Large intestine (tissue), 3 donors: ENCODE measurements around the gene AFF3. TPM values are rescaled to one million over a fixed set of nuclear protein-coding genes. Genes with fewer than 3 reads are reported as not detected.

ENCODE experiments used
- DNase-seq, 2 donors: peaks; one replicate each; pipeline versions ENCODE4 v3.0.0 to v3.0.0-alpha.2; 2013
- H3K27ac ChIP-seq: one replicate; pipeline ENCODE4 v1.5.1; 2013; ENCODE audit warnings: low read length
- H3K27me3 ChIP-seq: 2 replicates; pipeline ENCODE4 v1.6.1; 2013; ENCODE audit warnings: low read length; ENCODE audit not compliant: control insufficient read depth, insufficient read depth
- H3K36me3 ChIP-seq: 2 replicates; pipeline ENCODE4 v1.6.1; 2013; ENCODE audit warnings: low read length; ENCODE audit not compliant: control insufficient read depth, insufficient read depth
- H3K4me1 ChIP-seq: one replicate; pipeline ENCODE4 v1.6.1; 2013; ENCODE audit warnings: low read length; ENCODE audit not compliant: control insufficient read depth, insufficient read depth
- H3K4me3 ChIP-seq: one replicate; pipeline ENCODE4 v1.5.1; 2013; ENCODE audit warnings: low read length
- H3K9me3 ChIP-seq: one replicate; pipeline ENCODE4 v1.6.1; 2013; ENCODE audit warnings: mild to moderate bottlenecking, low read depth, low read length, moderate library complexity; ENCODE audit not compliant: control insufficient read depth
- WGBS: methylation state at CpG from one replicate; pipeline ENCODE4 v1.1.5; 2013; ENCODE audit warnings: low lambda C conversion rate; ENCODE audit not compliant: insufficient coverage; 5-methylcytosine and 5-hydroxymethylcytosine counted together
- polyA plus RNA-seq: library from polyadenylated mRNA; unstranded; fragments of 120-200 nt; gene quantifications from one replicate; pipeline ENCODE4 v1.2.1, GENCODE V29; 2013

AFF3 gene
- polyA plus RNA-seq, 1 donor: 4.8 TPM

DNA sequence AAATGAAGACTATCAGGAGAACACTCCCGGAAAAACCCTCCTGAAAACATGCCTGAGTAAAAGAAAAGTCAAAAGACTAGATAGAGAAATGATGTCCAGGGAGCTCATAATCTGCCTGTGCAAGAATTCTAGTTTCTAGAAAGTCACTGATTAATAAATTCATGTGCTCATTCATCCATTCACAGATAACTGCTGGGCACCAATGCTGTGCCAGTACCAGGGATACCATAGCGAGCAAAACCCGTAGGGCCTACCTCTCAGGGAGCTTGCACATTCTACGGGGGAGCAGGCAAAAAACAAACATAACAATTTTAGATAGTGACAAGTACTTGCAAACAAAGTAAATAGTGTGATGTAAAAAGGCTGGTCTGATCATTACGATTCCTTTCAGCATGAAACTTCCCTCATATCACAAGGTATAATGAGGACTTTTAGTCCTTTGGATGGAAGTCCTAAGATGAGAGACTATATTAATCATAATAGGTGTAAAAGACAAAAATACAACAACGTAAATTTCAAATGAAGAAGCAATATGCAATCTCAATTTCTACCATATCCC, 289.9 kb downstream of the AFF3 start:
- no peak overlapping the region for H3K4me3 ChIP-seq
- no peaks in the 10 kb centered on the region for H3K9me3 ChIP-seq
- H3K27me3 ChIP-seq: no peaks in the 10 kb centered on the region
- H3K4me1 ChIP-seq: no peaks in the 10 kb centered on the region
- no peaks in the 10 kb centered on the region for H3K36me3 ChIP-seq
- H3K27ac ChIP-seq: no peak overlapping the region
- 90% methylated on average over 2 of the region's 6 CpGs for WGBS
- no peak for DNase-seq

DNA sequence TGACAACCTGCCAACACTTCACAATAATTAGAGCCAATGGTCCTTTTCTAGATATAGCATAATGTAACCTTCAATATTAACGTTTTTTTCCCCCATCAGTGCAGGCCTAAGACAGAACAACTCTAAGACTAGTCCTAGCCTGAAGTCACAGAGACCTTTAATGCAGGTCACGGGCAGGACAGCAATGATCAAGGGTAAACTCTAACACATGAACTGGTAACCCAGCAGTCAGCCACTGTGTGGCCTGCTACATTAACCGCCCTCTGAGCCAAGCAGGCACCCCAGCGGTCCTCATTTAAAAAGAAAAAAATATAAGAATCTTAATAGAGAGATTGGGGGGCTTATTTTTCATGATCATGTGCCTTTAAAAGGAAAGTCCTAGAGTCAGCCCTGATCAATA, 290.6 kb downstream of the AFF3 start:
- Histone ChIP-seq H3K36me3 (no peaks in the 10 kb centered on the region), H3K27ac (no peak overlapping the region), H3K4me1 (no peaks in the 10 kb centered on the region), H3K4me3 (no peak overlapping the region), H3K27me3 (no peaks in the 10 kb centered on the region), H3K9me3 (no peaks in the 10 kb centered on the region)
- no CpG with 5 or more reads among the region's 4 CpGs for WGBS
- no peak for DNase-seq

DNA sequence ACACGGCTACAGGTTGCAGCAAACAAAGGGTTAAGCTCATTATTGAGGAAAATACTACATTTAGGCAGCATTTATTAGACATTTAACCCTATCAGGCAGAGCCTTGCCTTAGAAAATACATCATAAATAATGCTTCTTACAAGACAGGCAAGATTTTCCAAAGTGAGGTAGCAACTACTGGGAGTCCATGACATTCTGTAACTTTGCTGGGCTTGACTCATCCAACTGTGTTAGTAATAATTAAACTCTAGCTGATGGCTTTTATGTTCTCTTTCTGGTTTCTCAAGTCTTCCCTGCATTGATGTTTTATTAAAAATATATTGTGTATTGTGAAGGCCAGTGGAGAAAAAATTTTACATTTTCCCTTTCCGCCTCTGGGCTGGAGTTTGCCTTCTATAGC, 291.3 kb downstream of the AFF3 start:
- WGBS: 100% methylated on average over 1 of the region's 2 CpGs
- no peak overlapping the region for H3K4me3 ChIP-seq

DNA sequence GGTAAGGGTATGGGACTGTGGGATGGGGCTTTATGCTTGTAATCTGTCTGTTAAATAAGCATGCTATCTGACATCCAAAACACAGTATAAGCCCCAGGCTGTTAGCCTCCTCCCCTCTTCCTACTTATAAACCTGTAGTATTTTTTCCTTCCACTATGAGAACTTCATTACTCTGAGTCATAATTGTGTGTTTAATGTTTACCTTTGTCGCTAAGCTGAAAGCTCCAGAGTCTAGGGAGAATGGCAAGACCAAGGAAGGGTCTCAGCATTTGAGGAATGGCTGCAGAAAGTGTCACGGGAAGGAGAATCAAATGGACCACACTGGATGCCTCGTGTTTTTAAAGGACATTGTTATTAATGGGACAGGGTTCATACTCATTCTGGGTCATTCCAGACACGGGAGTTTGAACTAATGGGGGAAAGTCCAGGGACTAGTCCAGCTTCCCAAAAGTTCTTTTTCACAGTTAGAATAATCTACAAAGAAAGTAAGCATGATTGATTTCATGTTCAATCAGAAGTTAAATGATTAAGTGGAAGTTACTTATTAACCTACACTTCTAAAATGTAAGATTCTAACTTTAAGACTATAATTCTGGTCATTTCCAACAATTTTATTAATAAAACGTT, 292.2 kb downstream of the AFF3 start:
- no peak overlapping the region for H3K4me3 ChIP-seq
- H3K9me3 ChIP-seq: no peaks in the 10 kb centered on the region
- H3K27ac ChIP-seq: no peak overlapping the region
- no peaks in the 10 kb centered on the region for H3K36me3 ChIP-seq
- H3K27me3 ChIP-seq: no peaks in the 10 kb centered on the region
- no peaks in the 10 kb centered on the region for H3K4me1 ChIP-seq
- peak in 1 of 2 donors; percentile 26 for DNase-seq
- WGBS: 39% methylated on average over 2 of the region's 5 CpGs

More for the DNA sequence above, 291.3 kb downstream of the AFF3 start:
- Histone ChIP-seq H3K9me3 (no peaks in the 10 kb centered on the region), H3K27me3 (no peaks in the 10 kb centered on the region), H3K27ac (no peak overlapping the region), H3K4me1 (no peaks in the 10 kb centered on the region), H3K36me3 (no peaks in the 10 kb centered on the region)
- DNase-seq: no peak

DNA sequence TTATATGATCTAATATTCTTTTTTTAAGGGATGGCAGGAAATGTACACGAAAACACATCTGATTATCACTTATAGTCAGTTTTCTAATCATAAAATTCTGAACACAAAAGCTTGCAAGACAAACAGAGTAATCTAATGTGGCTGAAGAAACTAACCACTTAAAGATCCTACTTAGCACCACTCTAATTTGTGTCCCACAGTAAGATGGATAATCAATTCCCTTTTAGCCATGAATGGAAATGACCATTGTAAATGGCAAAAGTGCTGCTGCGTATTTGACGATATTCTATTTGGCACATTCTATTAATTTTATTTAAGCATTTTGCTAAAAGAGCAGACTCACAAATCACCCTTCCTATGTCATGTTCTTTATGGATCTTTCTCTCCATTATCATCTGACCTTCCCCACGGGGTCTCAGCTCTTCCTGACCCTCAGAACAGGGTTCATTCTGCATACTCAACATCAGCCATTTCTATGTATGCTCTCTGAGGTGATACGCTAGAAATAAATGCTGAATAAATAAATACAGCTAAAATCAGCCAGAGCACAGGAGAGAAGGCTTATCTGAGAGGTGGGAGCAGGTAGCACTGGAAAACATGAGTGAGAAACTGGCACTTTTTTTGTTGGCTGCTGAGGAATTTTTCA, 295.8 kb downstream of the AFF3 start:
- no peaks in the 10 kb centered on the region for H3K9me3 ChIP-seq
- 79% methylated on average over 3 of the region's 5 CpGs for WGBS

DNA sequence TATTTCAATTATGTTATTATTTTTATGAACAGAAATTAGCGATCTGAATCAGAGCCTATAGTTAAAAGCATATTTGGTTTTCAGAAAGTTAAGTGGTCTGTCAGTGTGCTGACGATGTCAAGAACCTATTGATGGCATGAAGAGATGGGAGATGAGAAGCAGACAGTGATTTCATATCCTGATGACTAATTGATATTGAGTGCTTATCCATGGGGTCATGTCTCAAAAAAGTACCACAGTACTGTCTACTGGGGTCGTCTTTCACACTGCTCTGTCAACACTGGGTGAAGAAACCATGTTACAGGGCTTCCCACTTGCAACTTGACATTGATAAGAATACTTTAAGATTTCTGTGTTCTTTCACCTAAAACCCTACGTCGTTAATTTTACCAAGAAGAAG, 297.1 kb downstream of the AFF3 start:
- no peak overlapping the region for H3K4me3 ChIP-seq
- H3K36me3 ChIP-seq: no peaks in the 10 kb centered on the region
- no peak overlapping the region for H3K27ac ChIP-seq
- no peak for DNase-seq
- peaks cover 3% of the 10 kb centered on the region for H3K27me3 ChIP-seq
- no peaks in the 10 kb centered on the region for H3K9me3 ChIP-seq
- 88% methylated on average over 2 of the region's 5 CpGs for WGBS
- H3K4me1 ChIP-seq: no peaks in the 10 kb centered on the region

More for the DNA sequence above, 295.8 kb downstream of the AFF3 start:
- no peak for DNase-seq
- H3K27ac ChIP-seq: no peak overlapping the region
- H3K36me3 ChIP-seq: no peaks in the 10 kb centered on the region
- H3K4me3 ChIP-seq: no peak overlapping the region
- no peaks in the 10 kb centered on the region for H3K27me3 ChIP-seq
- H3K4me1 ChIP-seq: no peaks in the 10 kb centered on the region

DNA sequence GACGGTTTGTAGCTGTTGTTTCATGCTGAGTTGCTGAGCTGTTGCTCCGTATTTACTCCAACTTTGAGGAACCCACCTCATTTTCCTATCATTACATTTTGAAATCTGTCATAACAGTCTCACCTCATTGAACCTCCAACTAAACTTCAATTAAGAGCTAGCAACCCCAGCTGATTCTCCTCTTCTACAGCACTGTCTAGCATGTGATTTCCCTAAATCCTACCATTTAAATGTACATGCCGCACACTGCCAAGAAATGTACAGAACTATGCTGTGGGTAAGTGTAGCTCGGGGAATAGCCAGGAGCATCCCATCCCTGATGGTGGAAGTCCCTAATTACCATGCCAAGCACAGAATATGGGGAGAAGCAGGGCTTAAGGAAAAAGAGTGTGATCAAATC, 299.9 kb downstream of the AFF3 start:
- no peak for DNase-seq
- H3K27me3 ChIP-seq: peaks cover 3% of the 10 kb centered on the region
- no peaks in the 10 kb centered on the region for H3K36me3 ChIP-seq
- no peak overlapping the region for H3K27ac ChIP-seq
- H3K4me3 ChIP-seq: no peak overlapping the region
- H3K9me3 ChIP-seq: no peaks in the 10 kb centered on the region
- WGBS: 83% methylated on average over 1 of the region's 4 CpGs
- no peaks in the 10 kb centered on the region for H3K4me1 ChIP-seq

DNA sequence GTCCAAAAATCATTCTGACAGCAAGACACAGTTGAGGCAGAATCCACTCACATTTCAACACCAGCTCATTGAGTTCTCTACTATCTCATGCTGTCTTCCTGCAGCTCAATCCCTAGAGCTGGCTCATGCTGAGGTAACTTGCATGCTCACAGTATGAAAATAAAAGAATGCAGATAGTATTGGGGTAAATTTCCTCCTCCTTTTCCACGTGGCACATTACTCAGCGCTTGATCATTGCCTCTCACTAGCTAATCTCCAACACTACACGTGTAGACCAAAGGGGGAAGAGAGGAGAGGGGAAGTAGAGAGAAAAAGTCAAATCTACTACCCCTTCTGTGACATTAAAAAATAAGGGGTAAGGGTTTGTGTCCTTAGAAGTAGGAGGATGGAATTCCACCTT, 300.6 kb downstream of the AFF3 start:
- 80% methylated on average over 1 of the region's 3 CpGs for WGBS
- Histone ChIP-seq H3K9me3 (no peaks in the 10 kb centered on the region), H3K36me3 (no peaks in the 10 kb centered on the region), H3K27me3 (peaks cover 3% of the 10 kb centered on the region), H3K4me3 (no peak overlapping the region), H3K27ac (no peak overlapping the region), H3K4me1 (no peaks in the 10 kb centered on the region)
- DNase-seq: no peak

DNA sequence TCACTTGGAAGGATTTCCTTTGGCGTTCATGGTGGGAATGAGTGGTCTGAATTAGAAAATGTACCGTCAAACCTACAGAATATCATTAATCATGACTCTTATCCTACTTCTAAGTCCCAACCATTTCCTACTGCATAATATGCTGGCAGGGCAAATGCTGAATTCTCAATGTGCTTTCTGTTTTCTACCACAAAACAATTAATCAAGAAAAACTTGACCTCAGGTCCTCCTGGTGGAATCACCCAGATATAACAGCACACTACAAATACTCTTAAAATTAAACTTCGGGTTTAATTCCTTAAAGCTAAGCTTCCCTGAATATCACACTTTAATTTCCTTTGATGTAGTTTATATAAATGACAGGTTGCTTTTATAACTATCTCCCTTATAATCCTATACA, 301.6 kb downstream of the AFF3 start:
- no peak overlapping the region for H3K4me3 ChIP-seq
- peaks cover 3% of the 10 kb centered on the region for H3K27me3 ChIP-seq
- no peak overlapping the region for H3K27ac ChIP-seq
- DNase-seq: no peak
- no peaks in the 10 kb centered on the region for H3K4me1 ChIP-seq
- WGBS: 100% methylated on average over 2 of the region's 3 CpGs
- H3K36me3 ChIP-seq: no peaks in the 10 kb centered on the region
- no peaks in the 10 kb centered on the region for H3K9me3 ChIP-seq

DNA sequence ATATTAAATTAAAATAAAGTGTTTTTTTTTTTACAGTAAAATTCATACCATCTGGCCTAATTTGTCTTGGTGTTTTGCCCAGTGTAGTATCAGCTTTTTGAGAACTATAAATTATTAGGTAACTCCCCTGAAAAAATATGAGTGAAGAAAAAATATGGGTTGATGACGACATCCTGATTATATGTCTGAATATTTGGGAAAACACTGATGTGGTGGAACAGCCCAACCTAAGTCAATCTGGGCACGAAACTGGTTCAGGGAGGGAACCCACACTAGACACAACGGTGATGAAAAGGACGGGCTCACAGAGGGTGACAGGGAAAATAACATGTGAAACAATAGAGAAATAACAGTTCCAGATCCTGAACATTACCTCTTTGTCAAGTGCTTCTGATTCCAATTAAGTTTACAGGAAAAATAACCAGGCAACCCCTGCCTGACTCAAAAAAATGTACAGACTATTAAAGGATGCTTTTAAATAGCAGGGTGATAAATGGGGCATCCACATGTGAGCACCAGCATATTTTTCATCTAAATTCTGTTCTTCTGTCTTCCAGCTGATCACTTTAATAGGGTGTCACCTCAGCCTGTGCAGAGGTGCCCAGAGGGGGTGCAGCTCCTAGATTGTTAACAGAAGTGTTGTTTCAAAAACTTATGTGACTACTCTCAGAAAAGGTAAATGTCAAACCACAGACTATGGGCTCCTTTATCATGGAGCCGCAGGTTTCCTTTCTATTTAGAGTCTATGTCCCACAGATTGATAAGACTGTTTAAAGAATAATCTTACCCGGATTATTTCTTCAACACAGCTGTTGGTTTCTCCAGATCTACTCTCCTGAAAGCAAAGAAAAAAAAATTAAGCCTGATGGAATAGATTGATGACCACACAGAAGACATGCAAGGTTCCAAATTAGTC, 305.4 kb downstream of the AFF3 start:
- no peak for DNase-seq
- no peaks in the 10 kb centered on the region for H3K36me3 ChIP-seq
- no peaks in the 10 kb centered on the region for H3K9me3 ChIP-seq
- no peak overlapping the region for H3K4me3 ChIP-seq
- H3K27me3 ChIP-seq: peaks cover 5% of the 10 kb centered on the region
- 67% methylated on average over 3 of the region's 6 CpGs for WGBS
- no peaks in the 10 kb centered on the region for H3K4me1 ChIP-seq
- no peak overlapping the region for H3K27ac ChIP-seq
